Vagina (tissue), 2 donors: ENCODE results near the gene RNASE1. TPM values are rescaled to one million over a fixed set of nuclear protein-coding genes. Genes with fewer than 3 reads are reported as not detected.
"Not testable (repeated sequence)": the region's sequence is repeated elsewhere in the genome, so short reads cannot be mapped to it uniquely, and the experiment has no call there.

Source experiments
- DNase-seq, 2 donors: peaks; one replicate each; pipeline ENCODE4 v3.0.0-alpha.2; 2017; ENCODE audit errors: extremely low spot score in 2 of 2
- H3K27ac ChIP-seq: fragments of 200-600 bp; sonication (generic); one replicate; pipeline ENCODE4 v1.5.1; 2019
- H3K27me3 ChIP-seq: fragments of 200-600 bp; sonication (generic); one replicate; pipeline ENCODE4 v1.5.1; 2019
- H3K36me3 ChIP-seq, 2 donors: fragments of 200-600 bp; sonication (generic); one replicate each; pipeline ENCODE4 v1.5.1; 2017 to 2019
- H3K4me1 ChIP-seq: fragments of 200-600 bp; sonication (generic); one replicate; pipeline ENCODE4 v1.5.1; 2019
- H3K4me3 ChIP-seq, 2 donors: fragments of 200-600 bp; sonication (generic); 1 replicate in 1 of 2; 2 replicates in 1 of 2; pipeline ENCODE4 v1.5.1; 2016 to 2019
- H3K9me3 ChIP-seq: fragments of 200-600 bp; sonication (generic); one replicate; pipeline ENCODE4 v1.5.1; 2019
- POLR2A ChIP-seq, 2 donors: fragments of 450-650 bp; IDR thresholded peaks; one replicate each; pipeline ENCODE4 v1.6.1; 2017; ENCODE audit warnings: antibody characterized with exemption in 2 of 2, mild to moderate bottlenecking in 2 of 2, moderate library complexity in 2 of 2
- POLR2AphosphoS5 ChIP-seq, 2 donors: sonication (generic); formaldehyde crosslinking; IDR thresholded peaks; one replicate each; pipeline ENCODE4 v1.9.0; 2017; ENCODE audit warnings: antibody characterized with exemption in 2 of 2, mild to moderate bottlenecking in 2 of 2, low read depth in 1 of 2; ENCODE audit not compliant: insufficient read depth in 1 of 2
- intact Hi-C: fragments of 100-400 bp; cut with DNase I; formaldehyde crosslinking; loops from one replicate; pipeline ENCODE4 v1.15.1; 2023
- total RNA-seq: library from RNA; depleted of rRNA; stranded (reverse); fragments of >200 nt; gene quantifications from one replicate; pipeline ENCODE4 v1.2.3, GENCODE V29; 2016
- TF ChIP-seq, protein P1 (sequence below), 3 experiments: fragments of 450-650 bp in 2 of 3; fragments of 200-600 bp in 1 of 3; sonication (generic) in 1 of 3; IDR thresholded peaks; one replicate each; pipeline ENCODE4 v1.5.1; 2017 to 2019; ENCODE audit warnings: antibody characterized with exemption in 3 of 3, mild to moderate bottlenecking in 2 of 3, moderate library complexity in 2 of 3

Gene RNASE1
- total RNA-seq, 1 donor from 2014 or later, result 174 TPM

DNA sequence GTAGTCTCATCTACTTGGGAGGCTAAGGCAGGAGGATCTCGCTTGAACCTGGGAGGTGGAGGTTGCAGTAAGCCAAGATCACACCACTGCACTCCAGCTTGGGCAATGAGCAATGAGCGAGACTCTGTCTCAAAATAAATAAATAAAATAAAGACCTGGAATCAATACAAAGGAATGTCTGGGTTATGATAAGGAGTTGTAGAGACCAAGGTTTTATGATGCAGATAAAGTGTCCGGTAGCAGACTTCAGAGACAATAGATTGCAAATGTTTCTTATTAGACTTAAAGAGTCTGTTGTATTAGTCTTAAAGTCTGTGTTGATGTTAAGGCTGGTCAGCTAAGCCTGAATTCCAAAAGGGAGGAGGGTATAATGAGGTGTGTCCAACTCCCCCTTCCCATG is 35.2 kb upstream of the RNASE1 start:
- Histone ChIP-seq H3K4me3 (no peak overlapping the region), H3K4me1 (no peaks in the 10 kb centered on the region), H3K27ac (no peak overlapping the region), H3K9me3 (no peaks in the 10 kb centered on the region), H3K27me3 (no peaks in the 10 kb centered on the region), H3K36me3 (no peaks in the 10 kb centered on the region)
- DNase-seq, result no peak
- intact Hi-C loops, result no loop called here
- TF ChIP-seq POLR2A (IDR thresholded peaks at IDR 0.05) (no peak), POLR2AphosphoS5 (IDR thresholded peaks at IDR 0.05; ENCODE audit: insufficient read depth in 1 of 2, low read depth in 1 of 2) (no peak)
- TF ChIP-seq, protein P1, sequence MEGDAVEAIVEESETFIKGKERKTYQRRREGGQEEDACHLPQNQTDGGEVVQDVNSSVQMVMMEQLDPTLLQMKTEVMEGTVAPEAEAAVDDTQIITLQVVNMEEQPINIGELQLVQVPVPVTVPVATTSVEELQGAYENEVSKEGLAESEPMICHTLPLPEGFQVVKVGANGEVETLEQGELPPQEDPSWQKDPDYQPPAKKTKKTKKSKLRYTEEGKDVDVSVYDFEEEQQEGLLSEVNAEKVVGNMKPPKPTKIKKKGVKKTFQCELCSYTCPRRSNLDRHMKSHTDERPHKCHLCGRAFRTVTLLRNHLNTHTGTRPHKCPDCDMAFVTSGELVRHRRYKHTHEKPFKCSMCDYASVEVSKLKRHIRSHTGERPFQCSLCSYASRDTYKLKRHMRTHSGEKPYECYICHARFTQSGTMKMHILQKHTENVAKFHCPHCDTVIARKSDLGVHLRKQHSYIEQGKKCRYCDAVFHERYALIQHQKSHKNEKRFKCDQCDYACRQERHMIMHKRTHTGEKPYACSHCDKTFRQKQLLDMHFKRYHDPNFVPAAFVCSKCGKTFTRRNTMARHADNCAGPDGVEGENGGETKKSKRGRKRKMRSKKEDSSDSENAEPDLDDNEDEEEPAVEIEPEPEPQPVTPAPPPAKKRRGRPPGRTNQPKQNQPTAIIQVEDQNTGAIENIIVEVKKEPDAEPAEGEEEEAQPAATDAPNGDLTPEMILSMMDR (IDR thresholded peaks at IDR 0.05), result no peak

DNA sequence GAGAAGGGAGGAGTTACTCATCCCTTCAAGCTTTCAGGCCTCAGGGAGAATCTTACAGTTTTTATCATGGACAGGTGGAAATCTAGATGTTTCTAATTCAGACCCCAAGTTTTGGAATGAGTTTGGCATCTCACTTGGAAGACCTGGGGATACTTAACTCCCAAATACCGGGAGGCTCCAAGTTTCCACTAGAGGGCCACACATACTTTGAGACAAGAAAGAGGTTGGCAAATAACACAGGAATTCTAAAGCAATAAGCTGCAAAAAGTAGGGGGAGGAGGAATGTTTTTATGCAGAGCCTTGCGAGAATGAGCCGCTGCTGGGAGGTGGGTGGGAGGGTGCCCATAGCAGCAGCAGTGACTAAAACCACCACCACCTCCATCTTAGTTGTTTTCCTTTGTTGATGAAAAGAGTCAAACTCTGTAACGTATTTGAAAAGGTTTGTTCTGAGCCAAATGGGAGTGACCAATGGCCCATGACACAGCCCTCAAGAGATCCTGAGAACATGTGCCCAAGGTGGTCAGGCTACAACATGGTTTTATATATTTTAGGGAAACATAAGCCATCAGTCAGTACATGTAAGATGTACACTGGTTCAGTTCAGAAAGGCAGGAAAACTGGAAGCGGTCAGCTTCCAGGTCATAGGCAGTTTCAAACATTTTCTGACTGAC is 34.2 kb upstream of the RNASE1 start:
- no peaks in the 10 kb centered on the region for H3K9me3 ChIP-seq
- TF ChIP-seq, protein P1 (IDR thresholded peaks at IDR 0.05), result no peak
- TF ChIP-seq POLR2AphosphoS5 (IDR thresholded peaks at IDR 0.05; ENCODE audit: insufficient read depth in 1 of 2, low read depth in 1 of 2) (no peak), POLR2A (IDR thresholded peaks at IDR 0.05) (no peak)
- H3K36me3 ChIP-seq, result no peaks in the 10 kb centered on the region
- H3K4me1 ChIP-seq, result no peaks in the 10 kb centered on the region
- no peak overlapping the region for H3K4me3 ChIP-seq
- no peaks in the 10 kb centered on the region for H3K27me3 ChIP-seq
- no peak overlapping the region for H3K27ac ChIP-seq
- DNase-seq, result no peak
- intact Hi-C loops, result no loop called here

DNA sequence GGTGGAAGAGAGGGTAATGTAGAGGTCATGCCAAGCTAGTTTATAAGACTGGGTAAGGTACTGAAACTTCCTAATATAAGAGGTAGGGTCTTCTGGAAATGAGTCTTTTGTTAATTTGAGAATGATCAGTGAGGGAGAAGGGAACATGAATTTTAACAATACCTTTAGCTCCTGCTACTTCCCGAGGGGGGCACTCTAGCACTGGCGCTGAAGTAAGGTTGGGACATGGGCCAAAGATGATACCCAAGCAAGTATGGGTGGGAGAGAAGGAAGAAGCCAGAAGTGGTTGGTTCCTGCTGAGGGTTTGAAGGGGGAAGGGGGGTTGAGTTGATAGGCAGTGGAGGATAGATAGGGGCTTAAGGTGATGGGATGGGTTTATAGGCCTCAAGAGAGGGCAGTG is 32.3 kb upstream of the RNASE1 start:
- no peak for DNase-seq
- Histone ChIP-seq H3K4me3 (no peak overlapping the region), H3K9me3 (no peaks in the 10 kb centered on the region), H3K4me1 (no peaks in the 10 kb centered on the region), H3K36me3 (no peaks in the 10 kb centered on the region), H3K27ac (no peak overlapping the region), H3K27me3 (no peaks in the 10 kb centered on the region)
- TF ChIP-seq POLR2AphosphoS5 (IDR thresholded peaks at IDR 0.05; ENCODE audit: insufficient read depth in 1 of 2, low read depth in 1 of 2) (no peak), POLR2A (IDR thresholded peaks at IDR 0.05) (no peak)
- TF ChIP-seq, protein P1 (IDR thresholded peaks at IDR 0.05), result no peak
- intact Hi-C loops, result no loop called here

DNA sequence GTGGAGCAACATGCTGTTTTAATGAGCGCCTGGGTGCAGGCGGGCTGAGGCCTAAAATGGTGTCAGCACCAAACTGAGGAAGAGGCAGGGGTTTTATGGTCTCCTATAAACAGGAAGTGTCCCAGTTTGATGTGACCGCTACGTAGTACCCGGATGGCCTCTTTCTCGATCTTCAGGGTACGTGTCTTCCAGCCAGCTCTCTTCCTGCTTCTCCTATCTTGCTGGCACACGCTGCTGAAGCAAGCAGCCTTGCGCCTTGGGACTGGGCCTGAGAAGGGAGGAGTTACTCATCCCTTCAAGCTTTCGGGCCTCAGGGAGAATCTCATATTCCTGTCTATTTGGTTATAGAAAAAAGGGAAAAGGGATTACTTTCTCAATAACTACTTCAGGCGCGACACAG is 28.2 kb upstream of the RNASE1 start:
- no peaks in the 10 kb centered on the region for H3K27me3 ChIP-seq
- DNase-seq, result no peak
- H3K27ac ChIP-seq, result no peak overlapping the region
- intact Hi-C loops, result no loop called here
- H3K9me3 ChIP-seq, result no peaks in the 10 kb centered on the region
- H3K4me1 ChIP-seq, result no peaks in the 10 kb centered on the region
- H3K4me3 ChIP-seq, result no peak overlapping the region
- no peaks in the 10 kb centered on the region for H3K36me3 ChIP-seq
- no peak for TF ChIP-seq POLR2A (IDR thresholded peaks at IDR 0.05)
- TF ChIP-seq, protein P1 (IDR thresholded peaks at IDR 0.05), result no peak
- TF ChIP-seq POLR2AphosphoS5 (IDR thresholded peaks at IDR 0.05; ENCODE audit: insufficient read depth in 1 of 2, low read depth in 1 of 2), result no peak

DNA sequence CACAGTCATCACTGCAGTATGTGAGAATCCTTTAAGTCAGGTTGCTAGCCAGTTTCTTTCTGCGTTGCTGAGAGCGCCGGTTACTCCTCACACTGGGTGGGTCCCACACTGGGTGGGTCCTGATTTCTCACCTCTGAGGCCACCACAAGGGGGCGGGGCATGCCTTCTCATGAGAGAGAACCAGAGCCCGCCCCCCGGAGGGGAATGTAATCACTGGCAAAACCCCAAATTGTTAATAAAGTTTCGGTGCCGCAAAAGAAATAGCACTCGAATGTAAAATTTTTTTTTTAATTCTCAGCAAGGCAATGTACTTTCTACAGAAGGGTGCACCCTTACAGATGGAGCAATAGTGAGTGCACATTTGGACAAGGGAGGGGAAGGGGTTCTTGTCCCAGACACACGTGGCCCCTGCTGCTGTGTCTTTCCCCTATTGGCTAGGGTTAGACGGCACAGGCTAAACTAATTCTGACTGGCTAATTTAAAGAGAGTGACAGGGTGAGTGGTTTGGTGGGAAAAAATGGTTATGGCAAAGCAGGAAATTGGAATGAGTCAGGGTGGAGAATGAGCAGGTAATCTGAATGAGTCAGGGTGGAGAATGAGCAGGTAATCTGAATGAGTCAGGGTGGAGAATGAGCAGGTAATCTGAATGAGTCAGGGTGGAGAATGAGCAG is 25.5 kb upstream of the RNASE1 start:
- H3K27ac ChIP-seq, H3K4me3 ChIP-seq, H3K27me3 ChIP-seq, H3K4me1 ChIP-seq, H3K36me3 ChIP-seq, intact Hi-C loops, H3K9me3 ChIP-seq, DNase-seq: not testable (repeated sequence)
